ENCODE results near the gene OR2A7.
"Not testable (repeated sequence)": the region's sequence is repeated elsewhere in the genome, so short reads cannot be mapped to it uniquely, and the experiment has no call there.

OR2A7 gene

GRCh38 chr7:144264692-144265091, at the start of gene OR2A7:
Gene OR2A7, minus strand, starts transcription at chr7:144264792. Its CDS starts 5,164 bp downstream, at chr7:144259628.
- DNase-seq, result not testable (repeated sequence)

GRCh38 chr7:144311872-144312469, 47.4 kb upstream of the OR2A7 start, which contains the start of gene OR2A1:
Gene OR2A1, plus strand, starts transcription at chr7:144312419. Its CDS starts 5,706 bp downstream, at chr7:144318125.
- DNase-seq, result not testable (repeated sequence)

GRCh38 chr7:144311218-144311617, 46.6 kb upstream of the OR2A7 start:
- not testable (repeated sequence) for DNase-seq

GRCh38 chr7:144309702-144310101, 45.1 kb upstream of the OR2A7 start:
- DNase-seq, result not testable (repeated sequence)

GRCh38 chr7:144305156-144305555, 40.6 kb upstream of the OR2A7 start:
- DNase-seq, result not testable (repeated sequence)

- not testable (repeated sequence) for DNase-seq
These were observed 39.0 kb upstream of the OR2A7 start for GRCh38 chr7:144303607-144304006.

GRCh38 chr7:144302578-144303303, 38.1 kb upstream of the OR2A7 start:
- DNase-seq, result not testable (repeated sequence)

- not testable (repeated sequence) for DNase-seq
These were observed 29.4 kb upstream of the OR2A7 start for GRCh38 chr7:144293794-144294499.

GRCh38 chr7:144292384-144293161, 28.0 kb upstream of the OR2A7 start:
- not testable (repeated sequence) for DNase-seq

GRCh38 chr7:144291607-144292006, 27.0 kb upstream of the OR2A7 start:
- not testable (repeated sequence) for DNase-seq

- not testable (repeated sequence) for DNase-seq
These were observed 22.7 kb upstream of the OR2A7 start for GRCh38 chr7:144287171-144287784.

- not testable (repeated sequence) for DNase-seq
These were observed 19.1 kb upstream of the OR2A7 start for GRCh38 chr7:144283716-144284115.

- not testable (repeated sequence) for DNase-seq
These were observed 17.9 kb upstream of the OR2A7 start for GRCh38 chr7:144282490-144282889.

GRCh38 chr7:144281981-144282380, 17.4 kb upstream of the OR2A7 start:
- not testable (repeated sequence) for DNase-seq

GRCh38 chr7:144280010-144280409, 15.4 kb upstream of the OR2A7 start:
- not testable (repeated sequence) for DNase-seq

GRCh38 chr7:144275281-144275680, 10.7 kb upstream of the OR2A7 start:
- DNase-seq, result not testable (repeated sequence)

GRCh38 chr7:144269188-144269587, 4.6 kb upstream of the OR2A7 start, which contains the start of gene CTAGE8:
Gene CTAGE8, minus strand, starts transcription at chr7:144269288. Its CDS starts 38 bp downstream, at chr7:144269250.
- not testable (repeated sequence) for DNase-seq

GRCh38 chr7:144262128-144262527, 2.5 kb downstream of the OR2A7 start:
- DNase-seq, result not testable (repeated sequence)

- not testable (repeated sequence) for DNase-seq
These were observed 5.5 kb downstream of the OR2A7 start for GRCh38 chr7:144259067-144259466.

GRCh38 chr7:144256112-144256511, 8.5 kb downstream of the OR2A7 start:
- DNase-seq, result no peak

- DNase-seq, result no peak
These were observed 9.1 kb downstream of the OR2A7 start for GRCh38 chr7:144255471-144255897.

GRCh38 chr7:144252307-144252706, 12.3 kb downstream of the OR2A7 start:
- DNase-seq, result not testable (repeated sequence)
